ENCODE measurements around the gene GPI.
"Not testable (repeated sequence)": the region's sequence is repeated elsewhere in the genome, so short reads cannot be mapped to it uniquely, and the experiment has no call there.

GPI gene

GRCh38 chr19:34370117-34370516 lies 5.1 kb downstream of the GPI start:
- DNase-seq, result no peak

- no peak for DNase-seq
Measured at GRCh38 chr19:34370983-34371382, 6.0 kb downstream of the GPI start.

GRCh38 chr19:34373601-34374288 lies 8.7 kb downstream of the GPI start:
- no peak for DNase-seq

- no peak for DNase-seq
Measured at GRCh38 chr19:34375598-34375997, 10.6 kb downstream of the GPI start.

DNA sequence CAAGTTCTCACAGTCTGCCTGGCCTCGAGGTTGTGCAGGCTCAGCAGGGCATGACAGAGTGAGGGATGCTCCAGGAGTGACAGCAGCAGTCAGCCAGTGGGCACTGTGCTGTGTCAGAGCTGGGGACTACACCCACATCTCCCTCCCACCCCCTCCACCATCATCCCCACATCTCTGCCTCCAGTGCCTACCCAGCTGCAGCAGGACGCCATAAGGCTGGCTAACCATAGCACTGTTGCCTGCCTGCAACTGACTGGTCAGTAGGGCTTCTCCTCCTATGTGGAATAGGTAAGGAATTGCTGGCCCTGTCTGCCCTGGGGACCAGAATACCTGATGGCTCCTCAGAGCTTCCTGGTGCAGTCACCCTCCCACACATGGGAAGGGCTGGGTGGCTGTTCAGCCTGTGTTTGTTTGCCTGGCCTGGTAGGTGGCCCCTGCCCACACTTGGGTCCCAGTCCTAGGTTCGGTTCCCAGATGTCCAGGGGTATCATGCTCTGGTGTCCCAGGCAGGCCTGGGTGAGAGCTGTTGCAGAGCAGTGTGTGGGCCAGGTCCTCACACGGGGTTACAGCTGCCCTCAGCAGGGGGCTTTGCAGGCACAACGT lies 15.7 kb downstream of the GPI start:
- DNase-seq, result no peak

- DNase-seq, result no peak
Measured at GRCh38 chr19:34381399-34382251, 16.6 kb downstream of the GPI start.

GRCh38 chr19:34382471-34382870 lies 17.5 kb downstream of the GPI start:
- no peak for DNase-seq

DNA sequence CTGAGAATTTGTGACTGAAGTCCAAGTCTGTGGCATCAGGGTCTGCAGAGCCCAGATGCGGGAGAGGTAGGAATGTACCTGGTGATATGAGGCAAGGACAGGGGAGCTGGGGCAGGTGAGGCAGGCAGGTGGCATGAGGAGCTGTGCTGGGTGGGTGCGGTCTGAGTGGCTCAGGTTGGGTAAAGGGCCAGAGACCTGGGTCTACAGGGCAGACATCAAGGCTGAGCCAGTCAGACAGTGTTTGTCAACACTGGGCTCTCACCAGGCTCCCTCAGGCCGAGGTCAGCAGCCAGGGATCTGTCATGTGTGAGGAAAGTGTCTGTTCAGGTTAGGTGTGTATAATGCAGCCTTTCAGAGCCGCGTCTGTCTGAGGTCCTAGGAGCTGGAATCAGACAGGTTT lies 18.6 kb downstream of the GPI start:
- no peak for DNase-seq

GRCh38 chr19:34386645-34387445 lies 21.8 kb downstream of the GPI start:
- DNase-seq, result no peak

- no peak for DNase-seq
Measured at GRCh38 chr19:34387446-34387810, 22.4 kb downstream of the GPI start.

DNA sequence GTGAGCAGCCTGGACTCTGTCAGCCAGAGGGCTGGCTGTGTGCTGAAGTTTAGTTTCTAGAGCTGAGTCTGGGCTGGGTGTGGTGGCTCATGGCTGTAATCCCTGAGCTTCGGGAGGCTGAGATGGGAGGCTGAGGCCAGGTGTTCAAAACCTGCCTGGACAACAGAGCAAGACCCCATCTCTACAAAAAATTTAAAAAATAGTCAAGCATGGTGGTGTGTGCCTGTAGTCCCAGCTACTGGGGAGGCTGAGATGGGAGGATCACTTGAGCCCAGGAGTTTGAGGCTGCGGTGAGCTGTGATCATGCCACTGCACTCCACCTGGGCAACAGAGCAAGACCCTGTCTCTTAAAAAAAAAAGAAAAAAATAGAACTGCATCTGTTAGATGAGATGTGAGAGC lies 23.7 kb downstream of the GPI start:
- not testable (repeated sequence) for DNase-seq

GRCh38 chr19:34391813-34392212 lies 26.8 kb downstream of the GPI start:
- DNase-seq, result no peak

- DNase-seq, result no peak
Measured at GRCh38 chr19:34393031-34393430, 28.0 kb downstream of the GPI start.

DNA sequence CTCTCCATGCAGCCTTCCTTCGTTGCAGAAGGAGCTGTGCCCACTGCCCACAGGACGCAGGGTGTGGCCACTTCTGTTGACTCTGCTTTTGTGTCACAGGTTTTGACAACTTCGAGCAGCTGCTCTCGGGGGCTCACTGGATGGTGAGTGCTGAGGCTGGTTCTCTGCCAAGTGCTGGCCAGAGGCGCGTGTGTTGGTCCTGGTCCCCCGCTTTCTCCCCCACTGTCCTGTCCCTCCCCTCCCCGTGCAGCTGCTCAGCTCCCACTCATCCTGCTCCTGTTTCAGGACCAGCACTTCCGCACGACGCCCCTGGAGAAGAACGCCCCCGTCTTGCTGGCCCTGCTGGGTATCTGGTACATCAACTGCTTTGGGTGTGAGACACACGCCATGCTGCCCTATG lies 28.6 kb downstream of the GPI start:
- DNase-seq, result peak; percentile 43

- no peak for DNase-seq
Measured at GRCh38 chr19:34397853-34398252, 32.9 kb downstream of the GPI start.

DNA sequence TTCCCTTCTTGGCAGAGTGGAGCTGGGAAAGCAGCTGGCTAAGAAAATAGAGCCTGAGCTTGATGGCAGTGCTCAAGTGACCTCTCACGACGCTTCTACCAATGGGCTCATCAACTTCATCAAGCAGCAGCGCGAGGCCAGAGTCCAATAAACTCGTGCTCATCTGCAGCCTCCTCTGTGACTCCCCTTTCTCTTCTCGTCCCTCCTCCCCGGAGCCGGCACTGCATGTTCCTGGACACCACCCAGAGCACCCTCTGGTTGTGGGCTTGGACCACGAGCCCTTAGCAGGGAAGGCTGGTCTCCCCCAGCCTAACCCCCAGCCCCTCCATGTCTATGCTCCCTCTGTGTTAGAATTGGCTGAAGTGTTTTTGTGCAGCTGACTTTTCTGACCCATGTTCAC lies 34.9 kb downstream of the GPI start:
- no peak for DNase-seq

GRCh38 chr19:34400844-34401243 lies 35.8 kb downstream of the GPI start:
- DNase-seq, result not testable (repeated sequence)

DNA sequence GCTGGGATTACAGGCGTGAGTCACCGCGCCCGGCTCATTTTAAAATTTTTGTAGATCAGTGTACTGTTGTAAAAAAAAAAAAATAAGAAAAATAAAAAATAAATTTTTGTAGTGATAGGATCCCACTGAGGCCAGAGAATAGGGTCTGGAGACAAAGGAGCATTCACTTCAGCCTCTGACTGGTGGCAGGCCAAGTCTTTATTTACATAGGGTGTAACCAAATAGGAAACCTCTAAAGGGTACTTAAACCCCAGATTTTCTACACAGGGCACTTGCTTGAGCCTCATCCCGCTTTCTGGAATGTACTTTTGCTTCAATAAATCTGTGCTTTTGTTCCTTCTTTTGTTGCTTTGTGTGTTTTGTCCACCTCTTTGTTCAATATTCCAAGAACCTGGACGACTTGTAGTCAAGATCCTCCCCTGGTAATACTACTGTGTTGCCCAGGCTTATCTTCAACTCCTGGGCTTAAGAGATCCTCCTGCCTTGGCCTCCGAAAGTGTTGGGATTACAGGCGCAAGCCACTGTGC lies 37.1 kb downstream of the GPI start:
- no peak for DNase-seq

GRCh38 chr19:34403784-34404108 lies 38.8 kb downstream of the GPI start:
- no peak for DNase-seq

- peak; percentile 76 for DNase-seq
Measured at GRCh38 chr19:34404109-34404909, 39.3 kb downstream of the GPI start, which contains the start of gene PDCD2L. TSS of gene PDCD2L (plus strand) at chr19:34404399. CDS start at chr19:34404431, 32 bp downstream.

- DNase-seq, result no peak
Measured at GRCh38 chr19:34405892-34406660, 41.1 kb downstream of the GPI start.

All from SHP77 treated with DMSO at 0.1 percent for 48 hours (cell line).